IMR-90 (cell line): Measurements from ENCODE around the gene FOXO1. TPM values are rescaled to one million over a fixed set of nuclear protein-coding genes. Genes with fewer than 3 reads are reported as not detected.

ENCODE experiments used
- ATAC-seq: fragments of 200-7000 bp; cut with Tn5 transposase; 2 replicates; pipeline ENCODE4 v1.9.1; 2020; ENCODE audit warnings: low read depth, mild to moderate bottlenecking, moderate library complexity
- BruUV-seq: library from RNA; stranded (reverse); fragments of 400-500 nt; replicated peaks from 2 replicates; lab custom pipeline; 2021; lab: Mats Ljungman, UMichigan
- CTCF ChIA-PET: fragments of 300-600 bp; formaldehyde crosslinking; extraction: SDS; loops from one replicate; lab custom pipeline; 2021; ENCODE audit warnings: antibody characterized with exemption; lab: Yijun Ruan, JAX
- POLR2A ChIA-PET: fragments of 300-600 bp; sonication (Branson Sonifier 250); formaldehyde crosslinking; loops from one replicate; lab custom pipeline; 2022; ENCODE audit warnings: antibody characterized with exemption; ENCODE audit not compliant: unreplicated experiment; lab: Charles Lee
- DNase-seq: peaks from one replicate; pipeline ENCODE4 v3.0.0; 2013
- H2AFZ ChIP-seq: replicated peaks from 2 replicates; pipeline ENCODE3; 2013; ENCODE audit warnings: low read length, mild to moderate bottlenecking; ENCODE audit not compliant: poor library complexity
- H2AK5ac ChIP-seq: 2 replicates; pipeline ENCODE4 v1.6.1; 2013; ENCODE audit warnings: low read depth, low read length, inconsistent platforms
- H2AK9ac ChIP-seq: replicated peaks from 2 replicates; pipeline ENCODE3; 2013; ENCODE audit warnings: mild to moderate bottlenecking, low read depth, low read length, moderate library complexity; ENCODE audit not compliant: poor library complexity
- H2BK120ac ChIP-seq: 2 replicates; pipeline ENCODE4 v1.6.1; 2013; ENCODE audit warnings: low read depth, low read length, inconsistent platforms
- H2BK15ac ChIP-seq: 3 replicates; pipeline ENCODE4 v1.6.1; 2013; ENCODE audit warnings: low read depth, low read length, inconsistent platforms
- H2BK20ac ChIP-seq: 2 replicates; pipeline ENCODE4 v1.6.1; 2013; ENCODE audit warnings: low read depth, mild to moderate bottlenecking, inconsistent platforms, low read length, moderate library complexity
- H2BK5ac ChIP-seq: 2 replicates; pipeline ENCODE4 v1.6.1; 2013; ENCODE audit warnings: mild to moderate bottlenecking, low read depth, low read length, inconsistent platforms; ENCODE audit not compliant: poor library complexity, severe bottlenecking
- H3K14ac ChIP-seq: replicated peaks from 2 replicates; pipeline ENCODE4 v1.6.1; 2013; ENCODE audit warnings: low read depth, low read length, inconsistent platforms
- H3K18ac ChIP-seq: 2 replicates; pipeline ENCODE4 v1.6.1; 2013; ENCODE audit warnings: low read depth, low read length, control low read depth
- H3K23ac ChIP-seq: 2 replicates; pipeline ENCODE4 v1.6.1; 2013; ENCODE audit warnings: low read depth, low read length, inconsistent platforms
- H3K27ac ChIP-seq: 2 replicates; pipeline ENCODE4 v1.5.1; 2013; ENCODE audit warnings: mild to moderate bottlenecking, control low read depth, low read length; ENCODE audit not compliant: insufficient read depth
- H3K27me3 ChIP-seq: 2 replicates; pipeline ENCODE4 v1.6.1; 2013; ENCODE audit warnings: low read length; ENCODE audit not compliant: control insufficient read depth, insufficient read depth
- H3K36me3 ChIP-seq: 2 replicates; pipeline ENCODE4 v1.6.1; 2013; ENCODE audit warnings: low read length, mixed read lengths; ENCODE audit not compliant: control insufficient read depth, insufficient read depth
- H3K4ac ChIP-seq: 2 replicates; pipeline ENCODE4 v1.6.1; 2013; ENCODE audit warnings: low read depth, low read length, inconsistent platforms
- H3K4me1 ChIP-seq: 2 replicates; pipeline ENCODE4 v1.6.1; 2013; ENCODE audit warnings: low read length, mixed read lengths; ENCODE audit not compliant: control insufficient read depth, insufficient read depth
- H3K4me2 ChIP-seq: 2 replicates; pipeline ENCODE4 v1.6.1; 2013; ENCODE audit warnings: low read depth, mild to moderate bottlenecking, control low read depth, low read length, moderate library complexity
- H3K4me3 ChIP-seq: 2 replicates; pipeline ENCODE4 v1.5.1; 2013; ENCODE audit warnings: low read depth, mild to moderate bottlenecking, control low read depth, low read length, moderate library complexity; ENCODE audit not compliant: insufficient read depth
- H3K56ac ChIP-seq: 2 replicates; pipeline ENCODE4 v1.6.1; 2013; ENCODE audit warnings: low read length, inconsistent platforms; ENCODE audit not compliant: insufficient read depth; ENCODE audit errors: extremely low read depth
- H3K79me1 ChIP-seq, 2 experiments: 2 replicates each; pipeline ENCODE4 v1.6.1; 2013; ENCODE audit warnings: low read length in 2 of 2, inconsistent platforms in 1 of 2, low read depth in 1 of 2
- H3K9ac ChIP-seq: 2 replicates; pipeline ENCODE4 v1.6.1; 2013; ENCODE audit warnings: low read depth, low read length, control low read depth
- H3K9me1 ChIP-seq: 2 replicates; pipeline ENCODE4 v1.6.1; 2013; ENCODE audit warnings: low read length, inconsistent platforms; ENCODE audit not compliant: insufficient read depth
- H3K9me3 ChIP-seq: 2 replicates; pipeline ENCODE4 v1.6.1; 2013; ENCODE audit warnings: low read length; ENCODE audit not compliant: control insufficient read depth, insufficient read depth
- H4K20me1 ChIP-seq: 2 replicates; pipeline ENCODE4 v1.6.1; 2013; ENCODE audit warnings: low read length, inconsistent platforms; ENCODE audit not compliant: insufficient read depth
- H4K5ac ChIP-seq: 2 replicates; pipeline ENCODE4 v1.6.1; 2013; ENCODE audit warnings: mild to moderate bottlenecking, low read depth, low read length, control low read depth
- H4K8ac ChIP-seq, 2 experiments: 2 replicates each; pipeline ENCODE4 v1.6.1; 2013; ENCODE audit warnings: low read depth in 2 of 2, low read length in 2 of 2, control low read depth in 1 of 2, inconsistent platforms in 1 of 2
- H4K91ac ChIP-seq: 2 replicates; pipeline ENCODE4 v1.6.1; 2013; ENCODE audit warnings: low read depth, low read length, inconsistent platforms; ENCODE audit not compliant: insufficient read depth
- BHLHE40 ChIP-seq: fragments of 150-350 bp; IDR thresholded peaks from 2 replicates; pipeline ENCODE4 v1.6.1; 2016; ENCODE audit warnings: mild to moderate bottlenecking, low read depth, low read length
- CEBPB ChIP-seq: IDR thresholded peaks from 2 replicates; pipeline ENCODE4 v1.6.1; 2012; ENCODE audit warnings: low read depth, low read length, improper control_type of control experiment
- CHD1 ChIP-seq: IDR thresholded peaks from 2 replicates; pipeline ENCODE4 v1.6.1; 2012; ENCODE audit warnings: low read depth, low read length, improper control_type of control experiment
- CTCF ChIP-seq: conservative IDR thresholded peaks from 2 replicates; pipeline ENCODE4 v1.5.1; 2012; ENCODE audit warnings: mild to moderate bottlenecking, low read depth, low read length, improper control_type of control experiment
- ELK1 ChIP-seq: fragments of 150-350 bp; IDR thresholded peaks from 2 replicates; pipeline ENCODE4 v1.6.1; 2016; ENCODE audit warnings: low read depth, mild to moderate bottlenecking, low read length, moderate library complexity, borderline replicate concordance
- FOS ChIP-seq: fragments of 150-350 bp; IDR thresholded peaks from 2 replicates; pipeline ENCODE4 v1.6.1; 2016; ENCODE audit warnings: low read depth, low read length
- MAFK ChIP-seq: IDR thresholded peaks from 2 replicates; pipeline ENCODE4 v1.6.1; 2012; ENCODE audit warnings: low read depth, low read length, improper control_type of control experiment
- MAZ ChIP-seq: IDR thresholded peaks from 2 replicates; pipeline ENCODE4 v1.6.1; 2012; ENCODE audit warnings: low read depth, mild to moderate bottlenecking, low read length, improper control_type of control experiment, moderate library complexity, borderline replicate concordance
- MXI1 ChIP-seq: IDR thresholded peaks from 2 replicates; pipeline ENCODE4 v1.6.1; 2012; ENCODE audit warnings: low read depth, mild to moderate bottlenecking, low read length, moderate library complexity, borderline replicate concordance
- NFE2L2 ChIP-seq: fragments of 150-350 bp; IDR thresholded peaks from 2 replicates; pipeline ENCODE4 v1.6.1; 2016; ENCODE audit warnings: low read depth, mild to moderate bottlenecking, low read length
- POLR2A ChIP-seq: IDR thresholded peaks from 2 replicates; pipeline ENCODE4 v1.6.1; 2012; ENCODE audit warnings: mild to moderate bottlenecking, low read depth, low read length
- RAD21 ChIP-seq: IDR thresholded peaks from 2 replicates; pipeline ENCODE4 v1.6.1; 2012; ENCODE audit warnings: low read length, improper control_type of control experiment
- RCOR1 ChIP-seq: IDR thresholded peaks from 2 replicates; pipeline ENCODE4 v1.6.1; 2012; ENCODE audit warnings: mild to moderate bottlenecking, low read length, improper control_type of control experiment; ENCODE audit not compliant: insufficient replicate concordance
- RFX5 ChIP-seq: IDR thresholded peaks from 2 replicates; pipeline ENCODE4 v1.8.0; 2012; ENCODE audit warnings: low read depth, mild to moderate bottlenecking, low read length, moderate library complexity
- SMC3 ChIP-seq: fragments of 150-350 bp; IDR thresholded peaks from 2 replicates; pipeline ENCODE4 v1.6.1; 2016; ENCODE audit warnings: low read depth, mild to moderate bottlenecking, antibody characterized with exemption, low read length, moderate library complexity
- USF2 ChIP-seq: fragments of 150-350 bp; IDR thresholded peaks from 2 replicates; pipeline ENCODE4 v1.6.1; 2017; ENCODE audit warnings: mild to moderate bottlenecking, antibody characterized with exemption, low read length, low read depth
- dilution Hi-C: fragments of 300-500 bp; cut with HindIII; formaldehyde crosslinking; loops from one replicate; pipeline ENCODE4 v1.14.3; 2018; ENCODE audit warnings: low sequenced_read_pairs; ENCODE audit not compliant: unreplicated experiment
- in situ Hi-C: fragments of 300-500 bp; cut with MboI; formaldehyde crosslinking; loops from 3 replicates; pipeline ENCODE4 v1.14.3; 2019; ENCODE audit warnings: low sequenced_read_pairs, inconsistent platforms, mixed read lengths
- intact Hi-C: fragments of 100-400 bp; cut with micrococcal nuclease; formaldehyde crosslinking; loops from 2 replicates; pipeline ENCODE4 v1.10.0; 2022
- polyA plus RNA-seq, 3 experiments: library from polyadenylated mRNA; depleted of rRNA; stranded (reverse); fragments of >200 nt; gene quantifications; 2 replicates each; pipeline ENCODE4 v1.2.3, GENCODE V29; 2012; ENCODE audit warnings: low replicate concordance in 1 of 3
- total RNA-seq: library from RNA; depleted of rRNA; stranded (reverse); fragments of >200 nt; gene quantifications from 2 replicates; pipeline ENCODE4 v1.2.3, GENCODE V29; 2012

Gene FOXO1
- total and polyA plus RNA-seq, 2 of the 4 experiments (the other 2 are of a cell fraction): 0.12 to 0.18 TPM

- POLR2A ChIA-PET: no interaction called here
- intact Hi-C loops (no loop called here), dilution Hi-C loops (no loop called here), in situ Hi-C loops (no loop called here)
- H3K27ac ChIP-seq: no peak overlapping the region
- H3K4me2 ChIP-seq: no peak overlapping the region
- H4K91ac ChIP-seq: no peak overlapping the region
- peaks cover 14% of the 10 kb centered on the region for H3K27me3 ChIP-seq
- no peaks in the 10 kb centered on the region for H3K36me3 ChIP-seq
- no TSS peak for BruUV-seq
- H3K18ac ChIP-seq: no peak overlapping the region
- CTCF ChIA-PET: no interaction called here
- H3K9me1 ChIP-seq: no peaks in the 10 kb centered on the region
- H4K5ac ChIP-seq: no peak overlapping the region
- no peaks in the 10 kb centered on the region for H4K20me1 ChIP-seq
- no peak overlapping the region for H3K56ac ChIP-seq
- no peaks in the 10 kb centered on the region for H3K9me3 ChIP-seq
- no peak overlapping the region for H3K9ac ChIP-seq
- H4K8ac ChIP-seq: no peak overlapping the region
- H2BK20ac ChIP-seq: no peak overlapping the region
- TF ChIP-seq RAD21: no peak
- no peak for TF ChIP-seq POLR2A
- TF ChIP-seq USF2: no peak
- TF ChIP-seq MXI1: no peak
- no peak for TF ChIP-seq CTCF
- no peak for TF ChIP-seq FOS
- no peak for TF ChIP-seq NFE2L2
- TF ChIP-seq SMC3: no peak
- no peak for TF ChIP-seq ELK1
- no peak for TF ChIP-seq CEBPB
- no peak for TF ChIP-seq CHD1
- TF ChIP-seq MAFK: no peak
- no peak for TF ChIP-seq RFX5
- TF ChIP-seq RCOR1: no peak
- no peak for TF ChIP-seq BHLHE40
- TF ChIP-seq MAZ: no peak
- no peak overlapping the region for H3K23ac ChIP-seq
- no peak overlapping the region for H2AFZ ChIP-seq
- no peak overlapping the region for H3K4ac ChIP-seq
- H2BK120ac ChIP-seq: no peak overlapping the region
- H2AK9ac ChIP-seq: no peak overlapping the region
- H2BK5ac ChIP-seq: no peak overlapping the region
- no peaks in the 10 kb centered on the region for H3K4me1 ChIP-seq
- H3K4me3 ChIP-seq: no peak overlapping the region
- no peak overlapping the region for H3K14ac ChIP-seq
- ATAC-seq: no peak
- no peak overlapping the region for H2AK5ac ChIP-seq
- no peak for DNase-seq
- H3K79me1 ChIP-seq: no peaks in the 10 kb centered on the region
- H2BK15ac ChIP-seq: no peak overlapping the region
Observed at GRCh38 chr13:40673414-40673813, 7.0 kb upstream of the FOXO1 start.
